HepG2 (cell line): ENCODE data around the gene RALB. TPM values are rescaled to one million over a fixed set of nuclear protein-coding genes. Genes with fewer than 3 reads are reported as not detected.

ENCODE experiments used
- CBX2 ChIP-seq, 2 experiments: fragments of 200-600 bp in 1 of 2; sonication (generic); formaldehyde crosslinking in 1 of 2; IDR thresholded peaks; 2 replicates each; pipeline versions ENCODE4 v1.7.0 to v1.8.1; 2018 to 2022; ENCODE audit warnings: low read depth in 2 of 2, low read length in 1 of 2, mild to moderate bottlenecking in 1 of 2, missing genetic modification reagents in 1 of 2
- E2F5 ChIP-seq: sonication (generic); formaldehyde crosslinking; conservative IDR thresholded peaks from 2 replicates; pipeline ENCODE4 v1.4.0; 2020; ENCODE audit warnings: missing genetic modification reagents
- ELF3 ChIP-seq: IDR thresholded peaks from 2 replicates; pipeline ENCODE4 v1.6.1; 2016; ENCODE audit warnings: missing genetic modification reagents, missing compliant biosample characterization
- ETS1 ChIP-seq: sonication (generic); formaldehyde crosslinking; IDR thresholded peaks from 2 replicates; pipeline ENCODE4 v1.4.0; 2020; ENCODE audit warnings: missing genetic modification reagents
- IKZF4 ChIP-seq: sonication (generic); formaldehyde crosslinking; IDR thresholded peaks from 2 replicates; pipeline ENCODE4 v1.5.1; 2020; ENCODE audit warnings: borderline replicate concordance, mild to moderate bottlenecking, low read depth, missing genetic modification reagents; ENCODE audit errors: not compliant biosample characterization
- IRF9 ChIP-seq: sonication (generic); formaldehyde crosslinking; IDR thresholded peaks from 2 replicates; pipeline ENCODE4 v1.8.0; 2022; ENCODE audit warnings: missing genetic modification reagents, mild to moderate bottlenecking, borderline replicate concordance
- JUNB ChIP-seq: sonication (generic); formaldehyde crosslinking; IDR thresholded peaks from 2 replicates; pipeline ENCODE4 v1.8.0; 2022; ENCODE audit warnings: missing genetic modification reagents, mild to moderate bottlenecking, borderline replicate concordance
- MED13 ChIP-seq: sonication (generic); formaldehyde crosslinking; IDR thresholded peaks from 2 replicates; pipeline ENCODE4 v1.5.0; 2020; ENCODE audit warnings: missing genetic modification reagents
- TBX2 ChIP-seq: sonication (generic); formaldehyde crosslinking; IDR thresholded peaks from 2 replicates; pipeline ENCODE4 v1.5.0; 2020; ENCODE audit warnings: missing genetic modification reagents, mild to moderate bottlenecking, borderline replicate concordance
- TCF7 ChIP-seq: sonication (generic); IDR thresholded peaks from 2 replicates; pipeline ENCODE4 v1.6.1; 2016; ENCODE audit warnings: antibody characterized with exemption, low read depth
- UBTF ChIP-seq: sonication (generic); formaldehyde crosslinking; IDR thresholded peaks from 2 replicates; pipeline ENCODE4 v1.4.0; 2020; ENCODE audit warnings: mild to moderate bottlenecking, missing genetic modification reagents
- ZHX1 ChIP-seq: sonication (generic); formaldehyde crosslinking; IDR thresholded peaks from 2 replicates; pipeline ENCODE4 v1.8.1; 2022; ENCODE audit warnings: low read depth, mild to moderate bottlenecking, missing genetic modification reagents
- ZNF24 ChIP-seq: fragments of 450-650 bp; IDR thresholded peaks from 2 replicates; pipeline ENCODE4 v1.6.1; 2017; ENCODE audit warnings: antibody characterized with exemption, mild to moderate bottlenecking
- ZNF430 ChIP-seq: sonication (generic); formaldehyde crosslinking; IDR thresholded peaks from 2 replicates; pipeline ENCODE4 v1.9.0; 2021; ENCODE audit warnings: mild to moderate bottlenecking, missing genetic modification reagents
- ZNF839 ChIP-seq: sonication (generic); formaldehyde crosslinking; IDR thresholded peaks from 2 replicates; pipeline ENCODE4 v1.4.0; 2020; ENCODE audit warnings: missing genetic modification reagents, mild to moderate bottlenecking, borderline replicate concordance
- ZUFSP ChIP-seq: sonication (generic); formaldehyde crosslinking; IDR thresholded peaks from 2 replicates; pipeline ENCODE4 v1.9.0; 2021; ENCODE audit warnings: missing genetic modification reagents, mild to moderate bottlenecking, borderline replicate concordance
- polyA plus RNA-seq, 8 experiments: library from polyadenylated mRNA; depleted of rRNA in 3 of 8; stranded (reverse) in 7 of 8; unstranded in 1 of 8; fragments of >200 nt; fragmentation: Illumina TruSeq in 4 of 8; extraction: Trizol in 4 of 8; gene quantifications; 2 replicates each; pipeline versions ENCODE4 v1.2.1 to v1.2.3, GENCODE V29; 2011 to 2016; ENCODE audit warnings: low read depth in 4 of 8, missing spikeins in 1 of 8, mixed read lengths in 1 of 8; ENCODE audit not compliant: insufficient read depth in 1 of 8
- total RNA-seq, 5 experiments: library from RNA; depleted of rRNA; stranded (reverse); fragments of >200 nt; fragmentation: Illumina TruSeq; extraction: Trizol; gene quantifications; 2 replicates each; pipeline ENCODE4 v1.2.3, GENCODE V29; 2016; ENCODE audit warnings: low read depth in 1 of 5

Gene RALB
- total and polyA plus RNA-seq, 2 of the 13 experiments (the other 11 are each of a cell fraction or from before 2014, with no cell fraction given) = 37.8 to 43.2 TPM

GRCh38 chr2:120313695-120314615 is 61.3 kb downstream of the RALB start (continued):
- TF ChIP-seq ZNF839 = 0 out of 2 replicates have a peak, but pooled peaks have one; percentile 20
- TF ChIP-seq JUNB (CRISPR knock-in tag) = no peak
- no peak for TF ChIP-seq ZUFSP (CRISPR knock-in tag)
- TF ChIP-seq E2F5 = 0 out of 2 replicates have a peak, but pooled peaks have one; percentile 35
- no peak for TF ChIP-seq IKZF4 (CRISPR knock-in tag)
- TF ChIP-seq ELF3 (CRISPR knock-in tag) = no peak
- TF ChIP-seq ZNF430 (CRISPR knock-in tag) = no peak
- 0 out of 2 replicates have a peak, but pooled peaks have one; percentile 25 for TF ChIP-seq TCF7
- no peak for TF ChIP-seq MED13 (CRISPR knock-in tag)
- TF ChIP-seq ZHX1 (CRISPR knock-in tag) = peak; percentile 17; the same call in 1 of the 2 replicates
- peak; percentile 18; the same call in 1 of the 2 replicates for TF ChIP-seq TBX2 (CRISPR knock-in tag)
- no peak for TF ChIP-seq CBX2 (IDR thresholded peaks at IDR 0.05; ENCODE audit: low read depth, low read length)
- TF ChIP-seq CBX2 (CRISPR knock-in tag; IDR thresholded peaks at IDR 0.05; ENCODE audit: low read depth) = no peak
- TF ChIP-seq ZNF24 = no peak
- TF ChIP-seq ETS1 (CRISPR knock-in tag) = no peak
- no peak for TF ChIP-seq UBTF
- peak; percentile 27; the same call in 1 of the 2 replicates for TF ChIP-seq IRF9 (CRISPR knock-in tag)
